ENCODE measurements around the gene VNN1. TPM values are rescaled to one million over a fixed set of nuclear protein-coding genes. Genes with fewer than 3 reads are reported as not detected.

The VNN1 gene, protein sequence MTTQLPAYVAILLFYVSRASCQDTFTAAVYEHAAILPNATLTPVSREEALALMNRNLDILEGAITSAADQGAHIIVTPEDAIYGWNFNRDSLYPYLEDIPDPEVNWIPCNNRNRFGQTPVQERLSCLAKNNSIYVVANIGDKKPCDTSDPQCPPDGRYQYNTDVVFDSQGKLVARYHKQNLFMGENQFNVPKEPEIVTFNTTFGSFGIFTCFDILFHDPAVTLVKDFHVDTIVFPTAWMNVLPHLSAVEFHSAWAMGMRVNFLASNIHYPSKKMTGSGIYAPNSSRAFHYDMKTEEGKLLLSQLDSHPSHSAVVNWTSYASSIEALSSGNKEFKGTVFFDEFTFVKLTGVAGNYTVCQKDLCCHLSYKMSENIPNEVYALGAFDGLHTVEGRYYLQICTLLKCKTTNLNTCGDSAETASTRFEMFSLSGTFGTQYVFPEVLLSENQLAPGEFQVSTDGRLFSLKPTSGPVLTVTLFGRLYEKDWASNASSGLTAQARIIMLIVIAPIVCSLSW
- not detected for polyA plus RNA-seq (2013, experiment 1 of 2)
- not detected for polyA plus RNA-seq (2013, experiment 2 of 2)

DNA sequence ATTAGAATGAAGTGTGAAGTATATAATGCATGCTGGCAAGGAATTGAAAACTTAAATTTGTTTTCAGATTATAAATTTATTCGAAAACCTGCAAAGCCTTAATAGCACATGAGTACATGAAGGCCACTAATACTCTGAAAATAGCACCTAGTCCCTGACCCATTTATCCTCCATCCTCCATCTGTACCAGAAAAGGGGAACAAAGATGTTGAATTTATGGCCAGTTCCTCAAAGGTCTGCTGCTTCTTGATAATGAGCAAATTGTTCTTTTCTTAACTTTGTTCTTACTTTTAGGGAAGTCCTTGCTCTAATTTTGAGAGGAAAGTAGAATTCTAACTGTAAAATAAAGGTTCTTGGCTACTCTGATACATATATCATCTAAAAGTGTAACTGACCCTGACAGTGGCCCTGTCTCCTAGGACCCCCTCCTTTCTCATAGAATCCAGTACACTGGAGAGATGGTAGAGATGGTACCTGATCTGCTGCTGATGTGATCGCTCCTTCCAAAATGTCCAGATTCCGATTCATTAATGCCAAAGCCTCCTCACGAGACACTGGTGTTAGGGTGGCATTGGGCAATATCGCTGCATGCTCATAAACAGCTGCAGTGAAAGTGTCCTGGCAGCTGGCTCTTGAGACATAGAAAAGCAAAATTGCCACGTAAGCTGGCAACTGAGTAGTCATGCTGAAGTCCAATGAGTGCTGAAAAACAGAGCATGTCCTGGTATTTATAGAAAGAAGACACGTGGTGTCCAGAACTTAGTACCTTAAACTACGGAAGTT, at the start of gene VNN1:
Gene VNN1 (minus strand): TSS at position 704 of the 783 bp plus-strand sequence. CDS start 20 bp downstream, at position 684.
- no peaks in the 10 kb centered on the region for H3K36me3 ChIP-seq (ENCODE audit: insufficient read depth, low read length)
- H3K4me1 ChIP-seq (ENCODE audit: insufficient read depth, low read length): no peaks in the 10 kb centered on the region
- no peak within 1 kb of the TSS for H3K4me3 ChIP-seq (ENCODE audit: low read length)
- no peaks in the 10 kb centered on the region for H3K27me3 ChIP-seq (ENCODE audit: insufficient read depth, low read length)
- no peak within 1 kb of the TSS for H3K27ac ChIP-seq (ENCODE audit: low read depth, low read length)
- no peak within 1 kb of the TSS for H3K9ac ChIP-seq (ENCODE audit: low read depth, low read length)
- H3K9me3 ChIP-seq (ENCODE audit: insufficient read depth, low read depth, low read length): no peaks in the 10 kb centered on the region
- WGBS: 93% methylated on average over 8 of the region's 8 CpGs

DNA sequence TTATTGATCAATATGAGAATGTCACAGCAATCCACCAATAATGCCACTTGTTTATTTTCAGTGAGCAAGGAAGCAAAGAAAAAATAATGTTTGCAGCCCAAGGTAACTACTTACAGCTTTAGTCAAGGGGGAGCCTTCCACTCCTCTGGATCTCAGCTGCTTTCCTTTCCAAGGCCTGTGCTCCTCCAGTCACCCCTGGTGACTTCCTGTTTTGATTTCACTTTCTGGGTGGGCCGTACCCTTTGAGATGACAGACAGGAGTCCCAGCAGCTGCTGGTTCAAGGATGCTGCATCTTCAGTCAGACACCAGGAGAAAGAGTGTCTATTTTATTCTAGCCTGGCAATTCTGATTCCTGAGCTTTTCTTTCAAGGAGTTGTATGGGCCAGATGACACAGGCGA, 49.4 kb upstream of the VNN1 start:
- 92% methylated on average over 2 of the region's 2 CpGs for WGBS
- no peak overlapping the region for H3K27ac ChIP-seq (ENCODE audit: low read depth, low read length)
- H3K4me1 ChIP-seq (ENCODE audit: insufficient read depth, low read length): no peaks in the 10 kb centered on the region
- H3K4me3 ChIP-seq (ENCODE audit: low read length): no peak overlapping the region
- no peaks in the 10 kb centered on the region for H3K36me3 ChIP-seq (ENCODE audit: insufficient read depth, low read length)
- H3K27me3 ChIP-seq (ENCODE audit: insufficient read depth, low read length): no peaks in the 10 kb centered on the region
- H3K9me3 ChIP-seq (ENCODE audit: insufficient read depth, low read depth, low read length): no peaks in the 10 kb centered on the region
- no peak overlapping the region for H3K9ac ChIP-seq (ENCODE audit: low read depth, low read length)

DNA sequence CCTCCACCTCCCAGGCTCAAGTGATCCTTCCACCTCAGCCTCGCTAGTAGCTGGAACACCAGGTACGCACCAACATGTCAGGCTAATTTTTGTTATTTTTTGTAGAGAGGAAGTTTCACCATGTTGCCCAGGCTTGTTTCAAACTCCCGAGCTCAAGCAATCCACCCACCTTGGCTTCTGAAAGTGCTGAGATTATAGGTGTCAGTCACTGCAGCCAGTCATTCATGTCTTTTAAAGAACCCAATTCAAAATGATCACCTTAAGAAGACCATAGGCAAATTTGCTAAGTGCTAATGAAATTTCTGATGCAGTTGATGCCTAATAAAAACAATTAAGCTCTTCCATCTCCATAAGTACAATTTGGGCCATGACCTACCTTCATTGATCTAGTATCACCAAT, 46.4 kb upstream of the VNN1 start:
- WGBS: 95% methylated on average over 3 of the region's 3 CpGs

DNA sequence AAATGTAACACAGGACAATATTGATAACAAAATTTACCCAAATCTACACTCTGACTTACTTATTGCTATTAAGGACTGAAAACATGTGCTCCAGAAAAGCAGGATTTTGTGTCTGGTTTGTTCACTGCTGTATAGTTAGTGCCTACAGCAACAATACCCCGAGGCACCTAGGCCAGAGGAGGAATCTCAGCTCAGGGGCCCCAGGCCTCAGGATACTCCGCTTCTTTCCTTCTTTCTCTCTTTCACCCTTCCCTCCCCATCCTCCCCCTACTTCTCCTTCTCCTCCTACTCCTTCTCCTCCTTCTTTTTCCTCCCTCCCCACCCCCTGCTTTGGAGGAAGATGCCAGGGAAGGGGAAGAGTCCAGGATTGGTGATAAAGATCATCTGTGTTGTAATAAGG, 44.8 kb upstream of the VNN1 start:
- WGBS: 93% methylated on average over 2 of the region's 2 CpGs
- no peaks in the 10 kb centered on the region for H3K27me3 ChIP-seq (ENCODE audit: insufficient read depth, low read length)
- no peak overlapping the region for H3K9ac ChIP-seq (ENCODE audit: low read depth, low read length)
- no peak overlapping the region for H3K27ac ChIP-seq (ENCODE audit: low read depth, low read length)
- H3K4me1 ChIP-seq (ENCODE audit: insufficient read depth, low read length): no peaks in the 10 kb centered on the region
- H3K4me3 ChIP-seq (ENCODE audit: low read length): no peak overlapping the region
- H3K9me3 ChIP-seq (ENCODE audit: insufficient read depth, low read depth, low read length): no peaks in the 10 kb centered on the region
- no peaks in the 10 kb centered on the region for H3K36me3 ChIP-seq (ENCODE audit: insufficient read depth, low read length)

More for the DNA sequence above, 46.4 kb upstream of the VNN1 start:
- Histone ChIP-seq H3K9me3 (ENCODE audit: insufficient read depth, low read depth, low read length) (no peaks in the 10 kb centered on the region), H3K27ac (ENCODE audit: low read depth, low read length) (no peak overlapping the region), H3K36me3 (ENCODE audit: insufficient read depth, low read length) (no peaks in the 10 kb centered on the region), H3K9ac (ENCODE audit: low read depth, low read length) (no peak overlapping the region), H3K27me3 (ENCODE audit: insufficient read depth, low read length) (no peaks in the 10 kb centered on the region), H3K4me3 (ENCODE audit: low read length) (no peak overlapping the region), H3K4me1 (ENCODE audit: insufficient read depth, low read length) (no peaks in the 10 kb centered on the region)

DNA sequence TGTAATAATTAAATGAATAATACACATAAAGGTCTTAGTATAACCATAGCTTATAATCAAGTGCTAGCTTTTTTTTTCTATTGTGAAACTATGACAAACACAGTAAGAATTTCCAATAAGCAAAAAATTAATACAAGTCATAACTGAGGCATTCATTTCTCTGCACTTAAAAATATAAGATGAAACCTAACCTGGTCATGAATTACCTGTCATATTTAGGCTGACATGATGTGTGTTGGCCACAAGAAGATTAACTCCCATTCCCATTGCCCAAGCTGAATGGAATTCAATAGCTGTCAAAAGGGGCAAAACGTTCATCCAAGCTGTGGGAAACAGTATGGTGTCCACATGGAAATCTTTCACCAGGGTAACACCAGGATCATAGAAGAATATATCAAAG, 38.4 kb upstream of the VNN1 start:
- H3K27ac ChIP-seq (ENCODE audit: low read depth, low read length): no peak overlapping the region
- H3K9ac ChIP-seq (ENCODE audit: low read depth, low read length): no peak overlapping the region
- no peaks in the 10 kb centered on the region for H3K9me3 ChIP-seq (ENCODE audit: insufficient read depth, low read depth, low read length)
- H3K36me3 ChIP-seq (ENCODE audit: insufficient read depth, low read length): no peaks in the 10 kb centered on the region
- 69% methylated on average over 1 of the region's 1 CpG for WGBS
- no peaks in the 10 kb centered on the region for H3K4me1 ChIP-seq (ENCODE audit: insufficient read depth, low read length)
- H3K4me3 ChIP-seq (ENCODE audit: low read length): no peak overlapping the region
- H3K27me3 ChIP-seq (ENCODE audit: insufficient read depth, low read length): no peaks in the 10 kb centered on the region

DNA sequence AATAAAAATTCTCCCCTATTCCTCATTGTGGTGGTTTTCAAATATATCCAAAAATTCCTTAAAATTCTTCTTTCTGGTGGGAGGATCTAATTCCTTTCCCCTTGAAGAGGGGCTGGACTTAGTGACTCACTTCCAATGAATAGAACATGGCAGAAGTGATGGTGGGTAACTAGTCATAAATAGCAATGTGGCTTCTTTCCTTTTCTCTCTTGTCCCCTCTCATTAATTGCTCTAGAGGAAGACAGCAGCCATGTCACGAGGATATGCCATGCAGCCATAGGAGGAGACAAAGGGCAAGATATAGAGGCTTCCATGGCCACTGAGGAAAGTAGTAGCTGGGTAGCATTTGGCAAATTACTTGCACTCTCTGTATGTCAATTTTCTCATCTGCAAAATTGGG, 38.0 kb upstream of the VNN1 start:
- Histone ChIP-seq H3K27ac (ENCODE audit: low read depth, low read length) (no peak overlapping the region), H3K9ac (ENCODE audit: low read depth, low read length) (no peak overlapping the region), H3K4me1 (ENCODE audit: insufficient read depth, low read length) (no peaks in the 10 kb centered on the region), H3K36me3 (ENCODE audit: insufficient read depth, low read length) (no peaks in the 10 kb centered on the region), H3K27me3 (ENCODE audit: insufficient read depth, low read length) (no peaks in the 10 kb centered on the region), H3K9me3 (ENCODE audit: insufficient read depth, low read depth, low read length) (no peaks in the 10 kb centered on the region), H3K4me3 (ENCODE audit: low read length) (no peak overlapping the region)
- 83% methylated on average over 1 of the region's 1 CpG for WGBS

DNA sequence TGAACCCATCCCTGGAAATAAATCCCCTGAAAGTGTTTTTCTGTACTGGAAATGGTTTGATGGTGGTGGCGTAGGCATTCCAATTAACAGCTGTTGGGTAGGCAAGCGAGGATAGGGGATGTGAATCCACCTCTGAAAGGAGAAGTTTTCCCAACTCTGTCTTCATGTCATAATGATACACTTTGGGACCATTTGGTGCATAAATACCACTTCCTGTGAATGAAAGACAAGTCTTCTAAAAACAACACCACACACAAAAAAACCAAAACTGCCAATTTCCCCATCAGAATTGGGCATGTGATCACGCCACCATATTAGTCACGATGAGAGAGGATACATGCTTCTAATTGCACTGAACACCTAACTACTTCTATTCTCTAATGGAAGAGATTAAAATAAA, 37.5 kb upstream of the VNN1 start:
- Histone ChIP-seq H3K27ac (ENCODE audit: low read depth, low read length) (no peak overlapping the region), H3K9ac (ENCODE audit: low read depth, low read length) (no peak overlapping the region), H3K27me3 (ENCODE audit: insufficient read depth, low read length) (no peaks in the 10 kb centered on the region), H3K36me3 (ENCODE audit: insufficient read depth, low read length) (no peaks in the 10 kb centered on the region), H3K4me3 (ENCODE audit: low read length) (no peak overlapping the region), H3K9me3 (ENCODE audit: insufficient read depth, low read depth, low read length) (no peaks in the 10 kb centered on the region), H3K4me1 (ENCODE audit: insufficient read depth, low read length) (no peaks in the 10 kb centered on the region)
- 97% methylated on average over 4 of the region's 4 CpGs for WGBS

DNA sequence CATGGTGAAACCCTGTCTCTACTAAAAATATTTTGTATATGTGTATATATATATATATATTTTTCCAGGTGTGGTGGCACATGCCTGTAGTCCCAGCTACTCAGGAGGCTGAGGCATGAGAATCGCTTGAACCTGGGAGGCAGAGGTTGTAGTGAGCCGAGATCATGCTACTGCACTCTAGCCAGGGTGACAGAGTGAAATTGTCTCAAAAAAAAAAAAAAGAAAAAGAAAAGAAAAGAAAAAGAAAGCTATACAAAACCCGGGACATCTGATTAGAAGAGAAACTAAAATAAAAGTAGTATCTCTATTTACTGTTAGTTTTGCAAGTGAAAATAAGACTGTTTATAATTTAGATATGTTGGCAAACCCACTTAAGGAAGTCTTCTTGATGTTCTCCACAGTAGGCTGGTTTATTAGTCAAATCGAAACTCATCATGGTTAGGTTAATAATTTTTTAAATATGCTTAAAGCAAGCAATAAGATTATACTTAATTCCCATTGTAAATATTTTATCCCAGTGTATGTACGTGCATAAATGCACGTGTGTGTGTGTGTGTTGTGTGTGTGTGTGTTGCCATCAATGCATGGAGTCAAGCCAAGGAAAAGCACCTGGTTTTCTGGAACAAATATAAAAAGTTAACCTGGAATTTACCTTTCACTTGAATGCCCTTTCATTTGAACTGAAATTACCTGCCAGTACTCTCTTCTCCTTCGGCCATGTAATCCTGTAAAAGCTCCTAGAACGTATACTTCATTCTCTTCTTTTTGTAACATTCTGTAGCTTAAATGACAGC, 36.8 kb upstream of the VNN1 start:
- 91% methylated on average over 6 of the region's 8 CpGs for WGBS
- no peak overlapping the region for H3K4me3 ChIP-seq (ENCODE audit: low read length)
- no peaks in the 10 kb centered on the region for H3K27me3 ChIP-seq (ENCODE audit: insufficient read depth, low read length)
- no peaks in the 10 kb centered on the region for H3K36me3 ChIP-seq (ENCODE audit: insufficient read depth, low read length)
- H3K9ac ChIP-seq (ENCODE audit: low read depth, low read length): no peak overlapping the region
- no peaks in the 10 kb centered on the region for H3K4me1 ChIP-seq (ENCODE audit: insufficient read depth, low read length)
- no peaks in the 10 kb centered on the region for H3K9me3 ChIP-seq (ENCODE audit: insufficient read depth, low read depth, low read length)
- no peak overlapping the region for H3K27ac ChIP-seq (ENCODE audit: low read depth, low read length)

DNA sequence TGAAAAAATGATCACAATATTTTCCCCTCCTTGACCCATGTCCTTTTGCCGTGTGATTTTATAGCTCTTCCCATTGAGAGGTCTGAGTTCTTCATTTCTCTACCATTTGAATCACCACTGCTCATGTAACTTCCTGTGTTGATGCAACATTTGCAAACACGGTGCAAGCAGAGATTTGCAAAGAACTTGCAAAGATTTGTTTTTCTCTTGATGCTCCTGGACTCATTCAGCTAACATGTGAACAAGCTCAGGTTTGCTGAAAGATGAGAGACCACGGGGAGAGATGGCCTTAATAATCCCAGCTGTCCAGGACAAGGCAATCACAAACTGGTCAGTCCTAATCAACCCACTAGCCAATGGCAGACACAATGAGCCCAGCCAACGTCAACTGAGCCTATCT, 35.3 kb upstream of the VNN1 start:
- no peaks in the 10 kb centered on the region for H3K27me3 ChIP-seq (ENCODE audit: insufficient read depth, low read length)
- H3K27ac ChIP-seq (ENCODE audit: low read depth, low read length): no peak overlapping the region
- no peaks in the 10 kb centered on the region for H3K9me3 ChIP-seq (ENCODE audit: insufficient read depth, low read depth, low read length)
- H3K36me3 ChIP-seq (ENCODE audit: insufficient read depth, low read length): no peaks in the 10 kb centered on the region
- no peak overlapping the region for H3K4me3 ChIP-seq (ENCODE audit: low read length)
- H3K9ac ChIP-seq (ENCODE audit: low read depth, low read length): no peak overlapping the region
- 84% methylated on average over 4 of the region's 4 CpGs for WGBS
- no peaks in the 10 kb centered on the region for H3K4me1 ChIP-seq (ENCODE audit: insufficient read depth, low read length)

DNA sequence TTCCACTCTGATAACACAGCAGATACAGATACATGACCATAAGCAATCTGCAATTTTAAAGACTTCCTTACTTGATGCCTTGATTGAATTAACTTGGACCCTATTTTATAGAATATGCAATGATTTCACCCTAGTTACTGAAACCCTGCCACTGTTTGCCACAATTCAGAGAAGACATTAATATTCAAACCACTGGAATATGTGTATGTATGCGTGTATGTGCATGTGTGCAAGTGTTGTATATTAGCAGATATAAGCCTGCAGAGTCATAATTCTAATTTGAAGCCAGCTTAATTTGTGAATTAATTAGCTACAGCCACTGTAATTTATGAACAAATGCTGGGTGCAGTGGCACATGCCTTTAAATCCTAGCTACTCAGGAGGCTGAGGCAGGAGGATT, 34.6 kb upstream of the VNN1 start:
- Histone ChIP-seq H3K4me3 (ENCODE audit: low read length) (no peak overlapping the region), H3K4me1 (ENCODE audit: insufficient read depth, low read length) (no peaks in the 10 kb centered on the region), H3K9me3 (ENCODE audit: insufficient read depth, low read depth, low read length) (no peaks in the 10 kb centered on the region), H3K27me3 (ENCODE audit: insufficient read depth, low read length) (no peaks in the 10 kb centered on the region), H3K27ac (ENCODE audit: low read depth, low read length) (no peak overlapping the region), H3K9ac (ENCODE audit: low read depth, low read length) (no peak overlapping the region), H3K36me3 (ENCODE audit: insufficient read depth, low read length) (no peaks in the 10 kb centered on the region)
- 100% methylated on average over 1 of the region's 1 CpG for WGBS

DNA sequence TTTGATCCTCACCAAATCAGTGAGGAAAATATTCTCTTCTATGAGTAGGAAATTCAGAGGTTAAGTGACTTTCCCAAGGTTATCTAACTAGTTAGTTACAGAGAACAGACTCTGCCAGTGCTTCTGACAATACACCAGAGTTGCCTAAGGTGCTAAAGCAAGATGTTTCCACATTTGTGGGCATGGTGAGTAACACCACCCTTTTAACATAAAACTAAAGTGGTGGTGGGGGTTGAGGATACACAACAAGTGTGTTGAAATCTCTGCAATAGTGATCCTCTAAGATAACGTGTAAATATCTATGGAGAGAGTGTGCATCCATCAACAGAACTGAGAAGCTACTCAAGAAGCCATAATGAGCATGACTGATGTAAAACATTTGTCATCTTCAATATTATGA, 32.2 kb upstream of the VNN1 start:
- no peak overlapping the region for H3K9ac ChIP-seq (ENCODE audit: low read depth, low read length)
- H3K27ac ChIP-seq (ENCODE audit: low read depth, low read length): no peak overlapping the region
- no peaks in the 10 kb centered on the region for H3K27me3 ChIP-seq (ENCODE audit: insufficient read depth, low read length)
- H3K4me3 ChIP-seq (ENCODE audit: low read length): no peak overlapping the region
- H3K9me3 ChIP-seq (ENCODE audit: insufficient read depth, low read depth, low read length): no peaks in the 10 kb centered on the region
- no peaks in the 10 kb centered on the region for H3K36me3 ChIP-seq (ENCODE audit: insufficient read depth, low read length)
- WGBS: 86% methylated on average over 1 of the region's 1 CpG
- H3K4me1 ChIP-seq (ENCODE audit: insufficient read depth, low read length): no peaks in the 10 kb centered on the region

All from HUES64 (cell line).